Panc1 (cell line): Measurements from ENCODE around the gene FGF5. TPM values are rescaled to one million over a fixed set of nuclear protein-coding genes. Genes with fewer than 3 reads are reported as not detected.
"Not testable (repeated sequence)": the region's sequence is repeated elsewhere in the genome, so short reads cannot be mapped to it uniquely, and the experiment has no call there.

ENCODE experiments used
- ATAC-seq: fragments of 200-7000 bp; cut with Tn5 transposase; 2 replicates; pipeline ENCODE4 v1.9.1; 2020; ENCODE audit warnings: mild to moderate bottlenecking, moderate library complexity
- BruUV-seq: library from RNA; stranded (reverse); fragments of 400-500 nt; replicated peaks from 2 replicates; lab custom pipeline; 2021; lab: Mats Ljungman, UMichigan
- CTCF ChIA-PET: fragments of 300-600 bp; sonication (Branson Sonifier 250); formaldehyde crosslinking; loops from one replicate; lab custom pipeline; 2022; ENCODE audit warnings: antibody characterized with exemption; lab: Charles Lee
- POLR2A ChIA-PET: fragments of 300-600 bp; sonication (Branson Sonifier 250); formaldehyde crosslinking; loops from one replicate; lab custom pipeline; 2022; ENCODE audit warnings: antibody characterized with exemption; lab: Charles Lee
- DNase-seq: peaks from one replicate; pipeline ENCODE4 v3.0.0-alpha.2; 2010; ENCODE audit warnings: low read depth, low spot score
- H3K27ac ChIP-seq: 2 replicates; pipeline ENCODE4 v1.5.1; 2011; ENCODE audit warnings: mild to moderate bottlenecking, low read length, inconsistent platforms
- H3K27me3 ChIP-seq: fragments of 200-500 bp; sonication (Bioruptor generic); 2 replicates; pipeline ENCODE4 v1.6.0; 2014; ENCODE audit warnings: low read length, inconsistent platforms; ENCODE audit not compliant: control insufficient read depth, insufficient read depth
- H3K36me3 ChIP-seq: fragments of 200-500 bp; sonication (Bioruptor generic); 2 replicates; pipeline ENCODE4 v1.5.1; 2014; ENCODE audit warnings: inconsistent platforms, mild to moderate bottlenecking, low read length, moderate library complexity; ENCODE audit not compliant: control insufficient read depth, insufficient read depth
- H3K4me1 ChIP-seq: 2 replicates; pipeline ENCODE4 v1.5.1; 2011; ENCODE audit warnings: inconsistent platforms, mild to moderate bottlenecking, low read length, moderate library complexity; ENCODE audit not compliant: control insufficient read depth, insufficient read depth
- H3K4me3 ChIP-seq, 2 experiments: 2 replicates each; pipeline ENCODE4 v1.5.1; 2011 to 2012; ENCODE audit warnings: low read depth in 2 of 2, low read length in 2 of 2, mild to moderate bottlenecking in 2 of 2, inconsistent platforms in 1 of 2, moderate library complexity in 1 of 2
- H3K9me3 ChIP-seq: fragments of 200-500 bp; sonication (Bioruptor generic); 2 replicates; pipeline ENCODE4 v1.5.1; 2014; ENCODE audit warnings: low read depth, mild to moderate bottlenecking, inconsistent platforms, low read length, moderate library complexity; ENCODE audit not compliant: control insufficient read depth, insufficient read depth
- CTCF ChIP-seq: fragments of 450-650 bp; IDR thresholded peaks from 2 replicates; pipeline ENCODE4 v1.5.1; 2017; ENCODE audit warnings: mild to moderate bottlenecking
- POLR2AphosphoS5 ChIP-seq: IDR thresholded peaks from 2 replicates; pipeline ENCODE4 v1.6.1; 2012; ENCODE audit warnings: mild to moderate bottlenecking, low read depth, low read length, moderate library complexity
- REST ChIP-seq, 2 experiments: IDR thresholded peaks; 2 replicates each; pipeline ENCODE4 v1.6.1; 2011 to 2012; ENCODE audit warnings: low read depth in 2 of 2, control low read depth in 1 of 2, low read length in 1 of 2, mild to moderate bottlenecking in 1 of 2, moderate library complexity in 1 of 2; ENCODE audit not compliant: insufficient read depth in 1 of 2
- SIN3A ChIP-seq: IDR thresholded peaks from 2 replicates; pipeline ENCODE4 v1.6.1; 2012; ENCODE audit warnings: low read depth, mild to moderate bottlenecking, low read length, moderate library complexity, borderline replicate concordance; ENCODE audit not compliant: insufficient read depth
- TCF7L2 ChIP-seq: IDR thresholded peaks from 2 replicates; pipeline ENCODE4 v1.6.1; 2011; ENCODE audit warnings: mild to moderate bottlenecking, low read depth, low read length, inconsistent platforms
- in situ Hi-C: cut with HindIII; loops from 2 replicates; pipeline ENCODE4 v1.10.0; 2016; ENCODE audit warnings: low sequenced_read_pairs, low pct_unique_long_range_greater_than_20kb
- intact Hi-C: fragments of 100-400 bp; cut with micrococcal nuclease; formaldehyde crosslinking; loops from one replicate; pipeline ENCODE4 v1.10.0; 2022; ENCODE audit not compliant: unreplicated experiment
- total RNA-seq: library from RNA; stranded (reverse); gene quantifications from one replicate; pipeline ENCODE4 v1.2.1, GENCODE V29; 2021; ENCODE audit not compliant: unreplicated experiment

The FGF5 gene
- total RNA-seq, 1 experiment from 2014 or later: 1.3 TPM

GRCh38 chr4:80243274-80244018 lies 23.0 kb upstream of the FGF5 start:
- intact Hi-C loops (no loop called here), in situ Hi-C loops (no loop called here)
- POLR2A ChIA-PET: no interaction called here
- Histone ChIP-seq H3K4me1 (no peaks in the 10 kb centered on the region), H3K9me3 (no peaks in the 10 kb centered on the region), H3K27ac (no peak overlapping the region), H3K27me3 (no peaks in the 10 kb centered on the region), H3K4me3 (no peak overlapping the region), H3K36me3 (no peaks in the 10 kb centered on the region)
- TF ChIP-seq REST (IDR thresholded peaks at IDR 0.05; ENCODE audit: insufficient read depth in 1 of 2, low read depth in 2 of 2, low read length in 1 of 2) (no peak), CTCF (no peak), POLR2AphosphoS5 (no peak), SIN3A (no peak), TCF7L2 (no peak)
- DNase-seq: no peak
- ATAC-seq: no peak
- no TSS peak for BruUV-seq
- CTCF ChIA-PET: no interaction called here

GRCh38 chr4:80247484-80247883 lies 19.0 kb upstream of the FGF5 start:
- BruUV-seq: not testable (repeated sequence)

GRCh38 chr4:80249144-80249543 lies 17.3 kb upstream of the FGF5 start:
- no TSS peak for BruUV-seq
- Histone ChIP-seq H3K9me3 (no peaks in the 10 kb centered on the region), H3K4me1 (no peaks in the 10 kb centered on the region), H3K27me3 (no peaks in the 10 kb centered on the region), H3K27ac (no peak overlapping the region), H3K4me3 (no peak overlapping the region), H3K36me3 (no peaks in the 10 kb centered on the region)
- POLR2A ChIA-PET: no interaction called here
- DNase-seq (no peak), ATAC-seq (no peak)
- TF ChIP-seq TCF7L2 (no peak), SIN3A (no peak), POLR2AphosphoS5 (no peak), CTCF (no peak), REST (IDR thresholded peaks at IDR 0.05; ENCODE audit: insufficient read depth in 1 of 2, low read depth in 2 of 2, low read length in 1 of 2) (no peak)
- CTCF ChIA-PET: no interaction called here
- in situ Hi-C loops (no loop called here), intact Hi-C loops (no loop called here)

More at GRCh38 chr4:80247484-80247883, 19.0 kb upstream of the FGF5 start:
- H3K27ac ChIP-seq, H3K4me1 ChIP-seq, CTCF ChIA-PET, ATAC-seq, H3K4me3 ChIP-seq, in situ Hi-C loops, POLR2A ChIA-PET, H3K27me3 ChIP-seq, H3K9me3 ChIP-seq, DNase-seq, H3K36me3 ChIP-seq, intact Hi-C loops: not testable (repeated sequence)
